HT1080 (cell line): ENCODE results near the gene OAT. TPM values are rescaled to one million over a fixed set of nuclear protein-coding genes. Genes with fewer than 3 reads are reported as not detected.
A peak's percentile ranks its signal among the peaks of the same experiment; 100 is the strongest.
"Not testable (repeated sequence)": the region's sequence is repeated elsewhere in the genome, so short reads cannot be mapped to it uniquely, and the experiment has no call there.

Experiments used
- DNase-seq: peaks from one replicate; pipeline ENCODE4 v3.0.0-alpha.2; 2015; ENCODE audit warnings: low read depth
- total RNA-seq: library from RNA; depleted of rRNA; stranded (reverse); fragments of >200 nt; shearing (Covaris generic); gene quantifications from 2 replicates; pipeline ENCODE4 v1.2.3, GENCODE V29; 2014

OAT gene
- total RNA-seq, 1 experiment from 2014 or later: 105 TPM

DNA sequence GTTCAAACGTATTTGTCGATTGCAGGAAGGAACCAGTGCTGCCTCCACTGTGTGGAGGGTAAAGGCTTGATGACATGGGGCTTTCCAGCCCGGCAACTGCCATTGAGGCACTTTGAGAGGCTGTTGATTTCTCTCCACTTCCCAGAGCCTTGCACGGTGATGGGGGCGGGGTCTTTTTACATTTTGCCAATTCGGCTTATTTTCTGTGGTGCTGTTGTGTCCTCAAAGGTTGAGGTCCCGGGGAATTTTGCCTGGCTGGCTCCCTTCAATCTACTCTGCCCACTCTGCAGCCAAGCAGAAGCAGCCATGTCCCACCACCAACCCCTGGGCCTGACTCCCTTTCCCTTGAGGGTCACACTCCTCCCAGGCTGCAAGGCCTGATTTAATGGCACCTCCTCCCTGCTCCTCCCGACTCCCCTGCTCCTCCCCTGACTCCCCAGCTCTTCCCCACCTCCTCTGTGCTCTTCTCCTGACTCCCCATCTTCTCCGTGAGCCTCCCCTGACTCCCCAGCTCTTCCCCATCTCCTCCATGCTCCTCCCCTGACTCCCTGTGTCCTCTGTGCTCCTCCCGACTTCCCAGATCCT, 39.0 kb downstream of the OAT start:
- no peak for DNase-seq

DNA sequence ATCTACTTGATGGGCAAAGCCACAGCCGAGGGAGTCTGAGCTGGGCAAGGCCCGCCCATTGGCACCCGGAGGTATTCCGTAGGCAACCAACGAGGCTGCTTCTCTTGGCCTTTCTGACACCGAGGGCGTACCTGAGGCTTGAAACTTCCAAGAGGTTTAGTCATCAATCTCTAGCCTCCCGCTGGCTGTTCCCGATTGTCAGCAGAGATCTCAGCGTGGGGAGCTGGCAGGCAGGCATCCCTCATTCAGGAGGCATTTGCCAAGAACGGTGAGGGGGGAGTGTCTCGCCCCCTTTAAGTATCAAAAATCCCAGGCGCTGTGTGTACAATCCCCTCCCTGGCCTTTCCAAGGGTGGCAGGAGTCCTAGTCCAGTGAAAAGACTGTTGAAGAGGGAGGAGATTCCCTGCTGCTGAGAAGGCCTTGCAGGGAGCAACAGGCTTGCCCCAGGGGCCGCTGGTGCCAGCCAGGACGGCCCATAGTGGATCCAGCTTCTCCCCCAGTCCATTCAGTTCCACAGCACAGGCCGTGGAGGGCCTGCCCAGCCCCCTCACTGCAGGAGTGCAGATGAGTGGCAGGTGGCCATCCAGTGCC, 39.7 kb downstream of the OAT start:
- peak; percentile 34 for DNase-seq

DNA sequence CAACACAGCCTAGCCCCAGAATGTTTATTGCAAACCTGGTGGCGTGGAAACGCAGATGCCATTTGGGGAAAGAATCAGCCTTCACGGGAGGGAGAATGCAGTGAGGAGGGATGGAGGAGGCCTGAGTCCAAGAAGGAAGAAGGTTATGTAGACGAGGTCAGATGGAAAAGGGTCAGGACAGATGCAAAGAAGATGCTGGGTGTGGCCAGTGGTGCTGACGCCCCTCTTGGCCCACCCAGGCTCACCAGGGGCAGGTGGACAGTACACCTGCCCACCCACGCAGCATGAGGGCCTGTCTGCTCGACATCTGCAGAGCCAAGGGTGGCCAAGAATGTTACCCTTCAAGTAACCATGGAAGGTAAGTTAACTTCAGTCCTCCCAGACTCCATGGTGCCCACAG, 40.5 kb downstream of the OAT start:
- no peak for DNase-seq

DNA sequence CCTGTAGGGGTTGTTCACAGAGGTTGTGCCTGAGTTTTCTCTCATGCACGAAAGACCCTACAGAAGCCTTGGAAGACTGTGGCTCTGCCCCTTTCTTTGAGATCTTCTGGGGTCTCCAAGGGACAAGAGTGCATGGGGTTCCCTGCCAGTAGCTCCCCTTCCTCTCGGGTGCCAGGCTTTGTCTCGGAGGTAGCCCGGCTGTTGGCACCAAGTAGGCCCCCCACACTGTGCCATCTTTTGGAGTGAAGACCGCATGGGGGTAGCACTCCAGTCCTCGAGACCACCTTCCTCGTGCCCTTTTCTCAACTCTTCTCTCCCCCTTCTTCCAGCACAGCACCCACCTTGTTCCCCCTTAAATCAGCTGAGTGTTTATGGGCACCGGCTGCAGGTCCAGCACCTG, 41.6 kb downstream of the OAT start:
- no peak for DNase-seq

DNA sequence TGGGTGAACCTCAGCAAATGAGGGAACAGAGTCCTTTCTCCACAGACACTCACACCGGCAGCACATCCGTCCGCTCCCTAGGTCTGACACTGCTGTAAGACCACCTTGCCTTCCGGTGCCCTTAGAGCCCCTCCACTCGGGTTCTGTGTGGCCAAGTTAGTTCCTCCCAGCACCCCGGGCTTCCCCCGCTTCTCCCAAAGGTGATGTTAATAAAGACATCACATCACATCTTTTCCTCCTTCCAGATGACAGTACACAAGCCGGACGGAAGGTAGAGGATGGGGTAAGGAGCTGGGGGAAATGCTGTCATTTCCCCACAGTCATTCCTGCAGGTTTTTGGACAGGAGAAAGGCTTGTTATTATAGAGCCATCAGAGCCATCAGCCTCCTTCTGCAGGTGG, 42.3 kb downstream of the OAT start:
- no peak for DNase-seq

DNA sequence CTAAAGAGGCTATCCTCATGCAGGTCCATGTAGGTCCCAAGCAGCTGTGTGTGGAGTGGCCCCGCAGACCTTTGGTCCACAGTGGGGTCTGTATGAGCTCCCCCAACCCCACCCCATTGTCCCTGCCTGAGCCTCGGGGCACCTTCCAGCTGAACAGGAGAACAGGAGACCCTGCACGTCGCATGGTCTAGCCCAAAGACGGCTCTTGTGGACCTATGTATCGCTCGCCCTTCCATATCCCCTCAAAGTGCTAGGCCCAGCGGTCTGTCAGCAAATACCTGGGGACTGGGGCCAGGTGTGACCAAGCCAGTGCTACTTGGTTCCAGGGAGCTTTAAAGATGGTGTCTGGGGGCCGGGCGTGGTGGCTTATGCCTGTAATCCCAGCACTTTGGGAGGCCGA, 43.0 kb downstream of the OAT start:
- DNase-seq: no peak

DNA sequence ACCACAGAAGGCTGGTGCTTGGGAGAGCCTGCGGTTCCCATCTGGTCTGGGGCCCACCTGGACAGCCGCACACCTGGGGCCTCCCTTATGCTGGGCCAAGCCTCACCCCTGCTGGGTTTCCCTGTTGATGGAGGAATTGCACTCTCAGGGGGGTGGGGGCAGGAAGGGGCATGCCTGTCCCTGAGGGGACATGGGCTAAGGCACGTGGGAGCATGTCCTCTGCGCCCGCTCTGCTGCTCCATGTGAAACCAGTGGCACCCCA, 43.4 kb downstream of the OAT start:
- DNase-seq: no peak

DNA sequence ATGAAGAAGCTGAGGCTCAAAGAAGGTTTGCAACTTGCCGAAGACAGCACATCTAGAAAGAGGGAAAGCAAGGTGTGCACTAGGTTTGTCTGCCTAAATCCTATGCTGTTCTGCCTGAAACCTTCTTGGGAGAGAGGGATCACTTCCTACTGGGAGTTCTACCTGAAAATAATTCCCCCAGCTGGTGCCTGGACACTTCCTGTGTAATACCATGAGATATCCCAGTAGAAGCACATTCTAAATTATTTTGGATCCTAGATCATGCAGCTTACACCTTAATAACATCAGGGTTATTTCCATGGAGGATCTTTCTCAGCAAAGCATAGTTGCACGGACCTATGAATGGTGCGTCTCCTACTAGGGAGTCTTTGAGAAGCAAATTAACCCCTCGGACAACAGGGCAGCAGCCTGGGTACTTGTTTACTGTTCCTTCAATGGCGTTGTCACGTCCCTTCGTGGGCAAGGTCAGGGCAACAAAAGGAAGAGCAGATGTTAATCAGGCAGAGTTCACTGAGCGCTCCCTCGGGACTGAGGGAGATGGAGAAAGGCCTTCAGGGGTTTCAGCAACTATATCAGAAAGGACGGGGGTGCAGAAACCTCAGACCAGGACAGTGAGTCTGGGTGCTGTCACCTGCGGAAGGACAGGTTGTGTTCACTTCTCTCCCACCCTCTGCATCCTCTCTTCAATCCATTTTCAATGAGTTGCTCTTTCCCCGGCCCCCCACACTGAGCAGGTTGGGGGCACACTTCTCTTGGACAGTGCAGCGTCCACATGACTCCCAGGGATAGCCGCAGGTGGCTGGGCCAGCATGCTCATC, 44.0 kb downstream of the OAT start:
- DNase-seq: no peak

DNA sequence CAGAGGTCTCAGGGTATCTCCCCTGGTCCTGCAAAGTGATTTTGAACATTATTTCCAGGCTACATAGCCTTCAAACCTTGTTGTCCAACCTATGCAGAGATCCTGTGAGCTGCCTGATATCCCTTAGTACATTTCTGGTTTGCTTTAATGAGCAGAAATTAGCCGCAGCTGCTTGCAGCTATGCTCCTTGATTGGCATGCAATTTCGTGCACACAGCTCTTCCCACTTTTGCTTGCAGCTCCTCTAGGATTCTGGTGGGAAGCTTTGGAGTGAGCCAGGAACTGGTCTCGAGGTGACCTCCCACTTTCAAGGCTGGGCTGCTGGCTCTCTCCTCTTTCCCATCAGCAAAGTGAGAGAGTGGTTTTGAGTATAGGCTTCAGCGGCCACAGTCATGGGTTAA, 45.8 kb downstream of the OAT start:
- no peak for DNase-seq

DNA sequence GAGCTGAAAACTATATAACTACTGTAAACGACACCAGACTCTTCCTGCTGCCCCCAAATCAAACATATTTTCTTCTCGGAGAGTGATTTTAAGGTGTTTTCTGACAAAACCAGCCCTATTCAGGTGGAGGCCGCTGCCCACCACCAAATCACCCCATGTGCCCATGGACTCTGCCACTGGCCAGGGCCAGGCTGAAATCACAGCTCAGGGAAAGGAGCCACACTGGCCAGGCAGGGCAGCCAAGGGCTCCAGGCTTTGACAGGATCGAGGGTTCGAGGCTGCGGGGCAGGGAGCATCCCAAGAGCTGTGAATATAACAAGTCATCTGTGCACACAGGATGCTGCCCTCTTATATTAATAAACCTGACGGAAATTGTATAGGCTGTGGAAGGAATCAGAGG, 48.3 kb downstream of the OAT start:
- DNase-seq: no peak

DNA sequence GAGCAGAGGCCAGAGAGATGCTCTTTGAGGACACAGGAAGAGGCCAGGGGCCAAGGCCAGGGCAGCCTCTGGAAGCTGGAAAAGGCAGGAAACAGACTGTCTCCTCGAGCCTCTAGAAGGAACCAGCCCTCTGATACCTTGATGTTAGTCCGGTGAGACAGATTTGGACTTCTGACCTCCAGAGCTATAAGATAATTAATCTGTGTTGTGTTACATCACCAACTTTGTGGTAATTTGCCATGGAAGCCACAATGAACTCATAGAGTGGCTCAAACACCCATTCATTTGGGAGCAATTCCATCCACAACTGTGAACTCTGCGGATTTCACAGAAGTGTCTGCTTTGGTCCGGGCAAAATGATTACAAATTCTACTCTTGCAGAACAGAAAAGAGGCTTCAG, 48.7 kb downstream of the OAT start:
- no peak for DNase-seq

DNA sequence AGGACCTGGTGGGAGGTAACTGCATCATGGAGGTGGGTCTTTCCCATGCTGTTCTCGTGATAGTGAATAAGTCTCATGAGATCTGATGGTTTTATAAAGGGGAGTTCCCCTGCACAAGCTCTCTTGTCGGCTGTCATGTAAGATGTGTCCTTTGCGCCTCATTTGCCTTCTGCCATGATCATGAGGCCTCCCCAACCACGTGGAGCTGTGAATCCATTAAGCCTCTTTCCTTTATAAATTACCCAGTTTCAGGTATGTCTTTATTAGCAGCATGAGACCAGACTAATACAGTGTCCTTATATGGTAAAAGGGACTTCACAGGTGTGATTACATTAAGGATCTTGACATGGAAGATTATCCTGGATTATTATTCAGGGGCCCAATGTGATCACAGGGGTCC, 49.2 kb downstream of the OAT start:
- not testable (repeated sequence) for DNase-seq

DNA sequence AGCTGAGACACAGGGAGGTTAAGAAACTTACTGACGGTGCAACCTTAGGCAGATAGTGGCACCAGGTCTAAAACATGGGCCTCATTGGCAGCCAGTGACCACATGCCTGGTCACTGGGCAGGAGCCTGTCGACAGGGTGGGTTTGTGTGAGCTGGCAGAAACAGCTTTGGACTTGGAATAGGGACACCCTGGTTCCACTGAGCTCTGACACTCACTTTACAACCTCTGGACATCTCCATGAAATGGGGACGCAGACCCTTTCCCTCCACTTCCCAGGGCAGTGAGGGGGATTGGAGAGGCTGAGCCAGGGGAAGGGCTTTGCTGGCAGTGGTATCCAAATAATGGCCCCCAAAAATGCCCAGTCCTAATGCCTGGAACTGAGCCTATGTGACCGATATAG, 49.7 kb downstream of the OAT start:
- DNase-seq: no peak

DNA sequence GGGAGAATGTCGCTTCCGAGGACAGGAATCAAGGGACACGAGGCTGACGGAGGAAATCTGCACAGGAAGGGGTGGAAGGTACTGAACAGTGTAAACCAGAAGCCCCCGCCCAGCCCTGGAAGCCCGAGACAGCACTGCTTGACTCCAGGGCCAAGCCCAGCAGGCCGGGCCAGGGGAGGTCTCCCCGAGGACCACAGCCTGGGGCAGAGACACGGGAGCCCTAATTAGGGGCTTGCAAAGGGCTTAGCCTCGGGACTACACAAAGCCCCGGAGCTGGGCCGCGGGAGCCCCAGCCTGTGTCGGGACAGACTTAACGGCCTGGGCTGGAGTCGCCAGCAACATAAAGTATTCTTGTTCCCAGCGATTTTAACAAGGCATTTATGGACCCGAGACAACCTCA, 50.8 kb downstream of the OAT start:
- DNase-seq: no peak

DNA sequence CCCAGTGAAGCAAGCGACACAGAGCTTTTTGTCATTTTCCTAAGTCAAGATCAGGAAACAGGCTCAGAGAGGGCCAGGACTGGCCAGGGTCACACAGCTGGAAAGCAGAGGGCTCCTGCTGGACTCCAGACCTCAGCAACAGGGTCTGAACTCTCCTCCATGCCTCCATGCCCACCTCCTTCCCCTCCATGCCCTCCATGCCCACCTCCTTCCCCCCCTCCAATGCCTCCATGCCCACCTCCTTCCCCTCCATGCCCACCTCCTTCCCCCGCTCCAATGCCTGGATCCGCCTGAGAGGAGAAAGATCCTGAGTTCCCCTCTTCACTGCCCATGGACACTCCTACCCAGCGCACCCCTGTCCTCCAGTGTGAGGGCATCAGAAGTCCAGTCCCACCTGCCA, 51.3 kb downstream of the OAT start:
- no peak for DNase-seq

DNA sequence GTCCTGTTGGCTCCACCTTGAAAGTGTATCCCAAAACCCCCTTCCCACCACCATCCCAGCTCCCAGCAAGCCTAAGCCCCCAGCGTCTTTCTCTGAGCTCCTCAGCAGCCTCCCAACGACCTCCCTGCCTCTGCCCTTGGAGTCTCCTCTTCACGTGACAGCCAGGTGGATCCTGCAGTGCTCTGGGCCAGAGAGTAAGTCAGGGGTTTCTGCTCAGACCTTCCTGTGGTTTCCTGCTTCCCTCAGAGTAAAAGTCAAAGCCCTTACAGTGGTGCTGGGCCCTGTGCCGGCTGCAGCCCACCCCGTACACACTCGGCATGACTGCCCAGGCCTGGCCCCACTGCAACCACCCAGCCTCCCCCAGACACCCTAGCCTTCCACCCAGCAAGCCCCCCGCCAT, 51.9 kb downstream of the OAT start:
- no peak for DNase-seq

DNA sequence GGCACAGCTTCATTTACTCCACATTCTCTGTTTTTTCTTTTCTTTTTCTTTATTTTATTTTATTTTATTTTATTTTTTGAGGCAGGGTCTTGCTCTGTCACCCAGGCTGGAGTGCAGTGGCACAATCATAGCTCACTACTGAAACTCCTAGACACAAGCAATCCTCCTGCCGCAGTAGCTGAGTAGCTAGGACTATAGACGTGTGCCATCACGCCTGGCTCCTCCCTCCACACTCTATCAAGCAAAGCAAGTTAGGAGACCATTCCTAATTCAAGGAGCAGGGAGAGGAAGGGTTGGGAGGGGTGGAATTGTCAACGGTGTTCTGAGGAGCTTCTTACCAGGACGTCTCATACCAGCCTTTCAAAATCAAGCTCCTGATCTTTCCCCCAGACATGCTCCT, 52.4 kb downstream of the OAT start:
- DNase-seq: no peak

DNA sequence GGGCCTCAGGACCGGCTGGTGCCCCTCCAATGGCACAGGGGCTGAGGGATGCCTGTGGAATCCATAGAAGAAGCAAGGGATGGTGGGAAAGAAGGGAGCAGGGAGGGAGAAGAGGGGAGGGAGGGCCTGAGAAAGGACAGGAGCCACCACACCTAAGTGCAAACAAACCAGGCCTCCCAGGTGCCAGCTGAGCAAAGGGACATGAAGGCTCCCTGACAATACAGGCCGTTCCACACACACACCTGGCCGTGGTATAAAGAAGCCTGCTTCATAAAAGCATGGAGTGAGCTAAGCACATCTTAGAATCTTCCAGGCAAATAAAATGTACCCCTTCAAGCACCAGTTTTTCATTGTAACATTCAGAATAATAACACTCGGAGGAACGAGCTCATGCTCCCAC, 54.0 kb downstream of the OAT start:
- no peak for DNase-seq

DNA sequence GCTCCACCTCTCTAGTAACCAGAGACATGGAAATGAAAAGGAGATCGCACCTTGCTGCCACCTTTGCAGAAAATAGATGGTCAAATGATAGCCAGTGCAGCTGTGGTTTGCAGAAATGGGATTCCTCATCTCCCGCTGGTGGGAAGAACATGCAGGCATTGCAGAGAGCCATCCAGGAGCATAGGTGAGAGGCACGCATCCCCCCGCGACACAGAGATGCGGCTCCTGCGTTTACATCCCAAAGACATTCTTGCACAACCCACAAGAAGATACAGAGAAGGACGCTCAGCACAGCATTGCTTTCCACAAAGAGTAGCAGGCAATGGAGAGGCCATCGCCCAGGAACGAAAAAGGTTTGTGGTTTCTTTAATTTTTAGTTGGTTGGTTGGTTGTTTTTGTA, 56.2 kb downstream of the OAT start:
- no peak for DNase-seq

DNA sequence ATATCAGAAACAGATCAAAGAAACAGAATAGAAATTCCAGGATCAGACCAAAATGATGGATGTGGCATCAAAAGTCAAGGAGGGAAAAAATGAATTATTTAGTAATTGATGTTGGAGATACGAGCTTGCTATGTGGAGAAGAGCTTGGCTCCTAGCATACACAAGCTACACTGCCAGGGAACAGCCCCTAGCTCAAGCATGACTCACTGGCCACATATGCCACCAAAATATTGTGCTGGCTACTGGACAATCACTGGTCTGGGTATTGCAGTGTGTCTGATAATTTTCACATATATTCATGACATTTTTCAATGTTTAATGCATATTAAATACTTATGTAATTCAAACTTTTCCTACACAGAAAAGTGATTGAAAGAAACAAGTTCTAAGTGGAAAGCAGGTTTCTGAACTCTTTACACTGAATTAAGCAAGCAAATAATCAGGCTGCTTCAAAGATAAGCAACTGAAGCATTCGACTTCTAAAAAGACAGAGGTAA, 59.3 kb downstream of the OAT start:
- DNase-seq: no peak

DNA sequence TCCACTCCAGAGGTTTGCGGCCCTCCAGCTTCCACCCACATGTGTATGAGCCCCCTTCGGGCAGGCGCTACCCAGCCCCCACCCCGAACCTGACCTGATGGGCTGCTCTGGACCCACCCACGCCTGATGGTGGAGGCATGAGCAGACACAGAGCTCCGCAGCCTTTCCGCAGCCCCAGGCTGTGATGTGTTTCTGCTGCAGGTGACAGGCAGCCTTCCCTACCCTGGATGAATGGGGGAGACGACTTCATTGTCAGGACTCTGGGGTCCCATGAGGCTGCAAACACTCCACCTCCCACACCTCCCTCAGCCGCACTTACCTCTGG, 61.2 kb downstream of the OAT start:
- DNase-seq: no peak

DNA sequence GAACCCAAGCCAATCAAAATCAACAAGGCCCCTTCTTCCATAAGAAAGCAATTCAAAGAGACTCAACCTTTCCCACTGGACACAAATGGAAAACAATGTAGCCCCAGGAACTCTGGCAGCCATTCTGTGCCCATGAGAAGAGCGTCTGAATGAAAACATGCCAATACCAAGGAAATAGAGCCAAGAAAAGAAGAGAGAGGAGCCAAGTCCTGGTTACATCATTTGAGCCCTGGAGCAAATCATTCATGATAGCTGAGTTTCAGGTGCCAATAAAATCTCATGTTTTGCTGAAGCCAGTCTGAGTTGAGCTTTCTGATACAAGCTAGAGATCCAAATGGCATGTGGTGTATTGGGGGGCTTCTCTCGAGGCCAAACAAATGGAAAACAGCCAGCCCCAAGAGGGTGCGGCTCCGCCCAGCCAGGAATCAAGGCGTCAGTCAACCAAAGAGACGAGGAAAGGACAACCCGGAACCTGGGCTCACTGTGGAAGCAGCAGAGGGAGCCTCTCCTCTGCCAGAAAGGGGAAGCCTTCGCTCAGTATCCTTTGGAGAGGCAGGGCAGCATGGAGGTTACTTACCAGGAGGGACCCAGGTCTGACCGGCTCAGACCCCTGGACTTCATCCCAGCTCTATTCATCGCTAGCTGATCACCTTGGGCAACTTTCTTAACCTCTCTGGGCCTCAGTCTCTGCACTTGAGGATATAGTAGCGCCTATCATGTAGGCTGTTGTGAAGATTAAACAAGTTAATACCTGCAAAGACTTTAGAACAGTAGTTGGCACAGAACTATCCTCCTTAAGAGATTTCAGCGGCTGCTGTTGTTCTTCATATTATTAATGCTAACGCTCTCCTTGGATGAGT, 61.8 kb downstream of the OAT start:
- DNase-seq: no peak
